Keratinocyte (primary cell): ENCODE measurements around the gene JMJD1C. TPM values are rescaled to one million over a fixed set of nuclear protein-coding genes. Genes with fewer than 3 reads are reported as not detected.

Experiments
- DNase-seq: peaks from one replicate; pipeline ENCODE4 v3.0.0-alpha.2; 2011; ENCODE audit warnings: low read depth, missing footprints, low spot score
- FAIRE-seq: peaks from 2 replicates; lab custom pipeline; 2011; peaks lifted over from hg19 to GRCh38; lab: Jason Lieb, UNC
- H2AFZ ChIP-seq: 2 replicates; pipeline ENCODE4 v1.6.0; 2012; ENCODE audit warnings: low read length, control low read depth, inconsistent platforms; ENCODE audit not compliant: control insufficient read depth
- H3K27ac ChIP-seq: 2 replicates; pipeline ENCODE4 v1.5.1; 2011; ENCODE audit warnings: low read length; ENCODE audit not compliant: control insufficient read depth, insufficient read depth
- H3K27me3 ChIP-seq: 3 replicates; pipeline ENCODE4 v1.6.0; 2011; ENCODE audit warnings: low read length; ENCODE audit not compliant: control insufficient read depth, insufficient read depth; ENCODE audit errors: extremely low read depth
- H3K36me3 ChIP-seq, 2 experiments: 2 replicates in 1 of 2; 3 replicates in 1 of 2; pipeline ENCODE4 v1.5.1; 2011; ENCODE audit warnings: low read length in 2 of 2, mild to moderate bottlenecking in 1 of 2; ENCODE audit not compliant: control insufficient read depth in 2 of 2, insufficient read depth in 2 of 2; ENCODE audit errors: extremely low read depth in 1 of 2
- H3K4me1 ChIP-seq: 3 replicates; pipeline ENCODE4 v1.5.1; 2011; ENCODE audit warnings: low read length; ENCODE audit not compliant: control insufficient read depth, insufficient read depth; ENCODE audit errors: extremely low read depth
- H3K4me2 ChIP-seq: 3 replicates; pipeline ENCODE4 v1.6.0; 2011; ENCODE audit warnings: low read depth, low read length; ENCODE audit not compliant: control insufficient read depth, insufficient read depth; ENCODE audit errors: extremely low read depth
- H3K4me3 ChIP-seq, 3 experiments: fragments of 200-600 bp in 1 of 3; sonication (generic) in 1 of 3; 2 replicates in 2 of 3; 3 replicates in 1 of 3; pipeline ENCODE4 v1.5.1; 2011 to 2016; ENCODE audit warnings: low read length in 3 of 3, mild to moderate bottlenecking in 3 of 3, control low read depth in 2 of 3, inconsistent platforms in 1 of 3, low read depth in 1 of 3, mixed read lengths in 1 of 3, mixed run types in 1 of 3, moderate library complexity in 1 of 3; ENCODE audit not compliant: control insufficient read depth in 2 of 3, insufficient read depth in 2 of 3; ENCODE audit errors: extremely low read depth in 1 of 3
- H3K79me2 ChIP-seq: 2 replicates; pipeline ENCODE4 v1.6.0; 2012; ENCODE audit warnings: low read length; ENCODE audit not compliant: control insufficient read depth, insufficient read depth
- H3K9ac ChIP-seq: 3 replicates; pipeline ENCODE4 v1.6.0; 2011; ENCODE audit warnings: low read length; ENCODE audit not compliant: control insufficient read depth, insufficient read depth; ENCODE audit errors: extremely low read depth
- H3K9me1 ChIP-seq: 3 replicates; pipeline ENCODE4 v1.6.0; 2011; ENCODE audit warnings: low read length; ENCODE audit not compliant: control insufficient read depth, insufficient read depth; ENCODE audit errors: extremely low read depth
- H3K9me3 ChIP-seq: 2 replicates; pipeline ENCODE4 v1.5.1; 2012; ENCODE audit warnings: low read depth, low read length; ENCODE audit not compliant: control insufficient read depth
- H4K20me1 ChIP-seq: 3 replicates; pipeline ENCODE4 v1.6.0; 2011; ENCODE audit warnings: low read length; ENCODE audit not compliant: control insufficient read depth, insufficient read depth; ENCODE audit errors: extremely low read depth
- CTCF ChIP-seq, 3 experiments: IDR thresholded peaks in 1 of 3; conservative IDR thresholded peaks in 1 of 3; optimal IDR thresholded peaks in 1 of 3; 2 replicates in 2 of 3; 3 replicates in 1 of 3; pipeline versions ENCODE3 to v1.5.1; 2011; ENCODE audit warnings: low read length in 3 of 3, mild to moderate bottlenecking in 3 of 3, moderate library complexity in 2 of 3, control low read depth in 1 of 3, inconsistent platforms in 1 of 3; ENCODE audit not compliant: insufficient read depth in 2 of 3; ENCODE audit errors: extremely low read depth in 1 of 3
- EZH2 ChIP-seq: IDR thresholded peaks from one replicate; pipeline ENCODE4 v1.6.1; 2012; ENCODE audit warnings: inconsistent platforms, mild to moderate bottlenecking, low read length, moderate library complexity
- dilution Hi-C: fragments of 300-500 bp; cut with MboI; formaldehyde crosslinking; loops from one replicate; pipeline ENCODE4 v1.7.0; 2020; ENCODE audit warnings: low sequenced_read_pairs; ENCODE audit not compliant: extremely low pct_ligation_motif_present
- polyA plus RNA-seq, 5 experiments: library from polyadenylated mRNA; depleted of rRNA in 3 of 5; stranded (reverse) in 3 of 5; stranded (forward) in 1 of 5; unstranded in 1 of 5; fragments of >200 nt; gene quantifications; 1 replicate in 1 of 5; 2 replicates in 3 of 5; 3 replicates in 1 of 5; pipeline versions ENCODE4 v1.2.1 to v1.2.3, GENCODE V29; 2011 to 2012; ENCODE audit warnings: missing spikeins in 2 of 5, low read depth in 1 of 5, low replicate concordance in 1 of 5

Gene JMJD1C
- polyA plus RNA-seq, 1 donor (not counting 4 experiments of a cell fraction or from before 2014, with no cell fraction given), result 38.2 TPM

DNA sequence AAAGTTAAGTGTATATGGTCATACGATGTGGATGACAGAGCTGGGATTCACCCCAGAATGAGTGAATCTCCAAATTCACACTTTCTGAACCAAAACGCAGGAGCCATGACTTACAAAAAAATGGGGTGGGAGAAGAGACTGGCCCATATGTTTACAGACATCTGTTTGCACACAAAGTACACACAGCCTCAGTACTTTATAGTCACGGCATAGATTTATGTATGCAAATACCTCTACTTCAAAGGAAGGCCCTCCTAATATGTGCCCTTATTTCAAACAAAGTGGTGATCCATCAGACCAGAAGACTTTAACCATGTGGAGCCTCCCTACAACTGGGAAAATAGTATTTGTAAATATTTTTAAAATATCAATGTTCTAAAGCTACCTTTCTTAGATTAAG lies 22.2 kb upstream of the JMJD1C start:
- dilution Hi-C loops, result no loop called here
- peaks cover 15% of the 10 kb centered on the region for H3K4me1 ChIP-seq
- H3K4me3 ChIP-seq, result no peak overlapping the region
- FAIRE-seq (no peak), DNase-seq (no peak)
- no peak overlapping the region for H2AFZ ChIP-seq
- no peaks in the 10 kb centered on the region for H4K20me1 ChIP-seq
- H3K27me3 ChIP-seq, result no peaks in the 10 kb centered on the region
- no peak overlapping the region for H3K27ac ChIP-seq
- H3K36me3 ChIP-seq, result no peaks in the 10 kb centered on the region
- H3K9ac ChIP-seq, result no peak overlapping the region
- TF ChIP-seq CTCF (optimal IDR thresholded peaks at IDR 0.05 in 1 of 3, IDR thresholded peaks at IDR 0.05 in 1 of 3, conservative IDR thresholded peaks at IDR 0.05 in 1 of 3; ENCODE audit: extremely low read depth in 1 of 3, insufficient read depth in 2 of 3, low read length in 3 of 3) (no peak), EZH2 (no peak)
- no peaks in the 10 kb centered on the region for H3K9me3 ChIP-seq
- H3K79me2 ChIP-seq, result peaks cover 65% of the 10 kb centered on the region
- H3K4me2 ChIP-seq, result no peak overlapping the region
- H3K9me1 ChIP-seq, result no peaks in the 10 kb centered on the region

DNA sequence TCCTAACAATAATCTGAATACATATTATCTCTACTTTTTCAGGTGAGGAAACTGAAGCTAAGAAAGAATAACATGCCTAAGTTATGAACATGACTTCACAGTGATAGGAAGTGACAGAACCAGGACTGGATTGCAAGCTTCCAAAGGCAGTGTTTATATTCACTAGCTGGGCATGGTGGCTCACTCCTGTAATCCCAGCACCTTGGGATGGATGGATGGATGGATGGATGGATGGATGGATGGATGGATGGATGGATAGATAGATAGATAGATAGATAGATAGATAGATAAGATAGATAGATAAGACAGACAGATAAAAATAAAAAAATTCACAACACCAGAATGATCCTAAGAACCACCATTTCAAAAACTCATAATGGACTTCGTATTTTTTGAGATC lies 18.2 kb upstream of the JMJD1C start:
- Histone ChIP-seq H3K9me3 (no peaks in the 10 kb centered on the region), H3K4me2 (no peak overlapping the region), H3K27me3 (no peaks in the 10 kb centered on the region), H3K9me1 (no peaks in the 10 kb centered on the region), H3K9ac (no peak overlapping the region), H2AFZ (no peak overlapping the region), H4K20me1 (no peaks in the 10 kb centered on the region), H3K79me2 (peaks cover 67% of the 10 kb centered on the region), H3K36me3 (no peaks in the 10 kb centered on the region), H3K4me1 (no peaks in the 10 kb centered on the region), H3K4me3 (no peak overlapping the region), H3K27ac (no peak overlapping the region)
- no peak for FAIRE-seq
- TF ChIP-seq CTCF (optimal IDR thresholded peaks at IDR 0.05 in 1 of 3, IDR thresholded peaks at IDR 0.05 in 1 of 3, conservative IDR thresholded peaks at IDR 0.05 in 1 of 3; ENCODE audit: extremely low read depth in 1 of 3, insufficient read depth in 2 of 3, low read length in 3 of 3) (no peak), EZH2 (no peak)
- dilution Hi-C loops, result no loop called here
- no peak for DNase-seq
